Measurements from ENCODE around the gene TAB3.
A peak's percentile ranks its signal among the peaks of the same experiment; 100 is the strongest.

The TAB3 gene, protein sequence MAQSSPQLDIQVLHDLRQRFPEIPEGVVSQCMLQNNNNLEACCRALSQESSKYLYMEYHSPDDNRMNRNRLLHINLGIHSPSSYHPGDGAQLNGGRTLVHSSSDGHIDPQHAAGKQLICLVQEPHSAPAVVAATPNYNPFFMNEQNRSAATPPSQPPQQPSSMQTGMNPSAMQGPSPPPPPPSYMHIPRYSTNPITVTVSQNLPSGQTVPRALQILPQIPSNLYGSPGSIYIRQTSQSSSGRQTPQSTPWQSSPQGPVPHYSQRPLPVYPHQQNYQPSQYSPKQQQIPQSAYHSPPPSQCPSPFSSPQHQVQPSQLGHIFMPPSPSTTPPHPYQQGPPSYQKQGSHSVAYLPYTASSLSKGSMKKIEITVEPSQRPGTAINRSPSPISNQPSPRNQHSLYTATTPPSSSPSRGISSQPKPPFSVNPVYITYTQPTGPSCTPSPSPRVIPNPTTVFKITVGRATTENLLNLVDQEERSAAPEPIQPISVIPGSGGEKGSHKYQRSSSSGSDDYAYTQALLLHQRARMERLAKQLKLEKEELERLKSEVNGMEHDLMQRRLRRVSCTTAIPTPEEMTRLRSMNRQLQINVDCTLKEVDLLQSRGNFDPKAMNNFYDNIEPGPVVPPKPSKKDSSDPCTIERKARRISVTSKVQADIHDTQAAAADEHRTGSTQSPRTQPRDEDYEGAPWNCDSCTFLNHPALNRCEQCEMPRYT

DNA sequence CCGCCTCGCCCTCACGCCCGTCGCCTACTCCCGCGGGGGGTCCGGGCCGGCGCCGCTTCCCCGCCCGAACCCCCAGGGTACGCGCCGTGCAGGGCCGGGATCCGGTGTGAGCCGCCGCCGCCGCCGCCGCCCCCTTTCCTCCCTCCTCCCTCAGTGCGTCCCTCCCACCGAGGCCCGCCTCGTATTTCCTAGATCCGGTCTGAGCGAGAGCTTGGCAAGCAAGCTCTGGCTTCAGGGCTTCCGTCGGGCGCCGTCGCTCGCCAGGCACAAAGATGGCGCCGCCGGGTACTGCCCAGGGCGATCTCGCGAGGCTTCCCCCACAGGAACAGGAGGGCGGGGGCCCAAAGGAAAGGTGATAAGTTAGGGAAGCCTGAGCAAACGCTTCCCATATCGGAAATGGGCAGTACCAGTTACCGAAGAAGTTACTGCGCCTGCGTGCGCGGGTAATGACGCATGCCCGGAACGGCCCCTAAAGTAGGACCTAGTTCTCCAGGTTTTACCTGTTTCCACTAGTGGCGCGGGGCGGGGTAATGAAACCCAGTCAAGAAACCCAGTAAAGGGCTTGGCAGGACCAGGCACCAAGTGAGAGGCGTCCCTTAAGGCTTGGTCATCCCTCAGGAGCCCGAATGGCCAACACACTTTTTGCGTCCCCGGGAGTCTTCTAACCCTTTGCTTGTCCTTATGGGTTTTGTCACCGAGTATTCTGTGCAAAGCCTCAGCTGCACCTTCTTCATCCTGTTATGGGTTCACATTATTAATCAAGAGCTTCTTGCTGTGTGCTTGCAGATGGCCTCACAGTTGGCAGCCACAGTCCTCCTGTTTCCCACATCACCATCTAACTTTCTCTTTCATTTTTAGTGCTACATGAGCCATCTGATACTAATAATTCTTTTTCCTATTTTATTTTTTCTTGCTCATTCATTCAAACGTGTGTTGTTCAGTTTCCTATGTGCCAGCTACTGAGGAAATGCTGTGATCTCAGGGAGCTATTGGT lies at the start of gene TAB3:
Gene TAB3 (minus strand): TSS at position 108 of the 994 bp plus-strand sequence. CDS start 29,666 bp downstream, outside the sequence.
- peak; percentile 83 to 87 for DNase-seq (ENCODE audit: low read depth in 2 of 2)

DNA sequence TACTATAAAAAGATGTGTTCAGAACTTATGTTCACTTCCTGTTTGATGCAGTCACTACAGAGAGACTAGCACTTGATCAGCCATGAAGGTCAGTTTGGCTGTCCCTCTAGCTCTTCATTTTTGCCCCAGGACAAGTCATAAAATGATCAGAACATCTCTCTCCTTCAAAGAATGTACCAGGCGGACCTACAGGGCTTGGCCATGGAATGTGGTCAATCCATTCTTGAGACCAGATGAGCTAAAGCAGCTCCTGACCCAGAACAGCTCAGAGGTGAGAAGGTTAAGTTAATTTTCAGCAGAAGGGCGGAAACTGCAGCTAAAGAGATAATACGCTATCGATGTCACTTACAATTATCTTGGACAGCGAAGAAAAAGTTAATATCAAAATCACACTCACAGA lies 49.2 kb upstream of the TAB3 start:
- no peak for DNase-seq (ENCODE audit: low read depth in 2 of 2)

DNA sequence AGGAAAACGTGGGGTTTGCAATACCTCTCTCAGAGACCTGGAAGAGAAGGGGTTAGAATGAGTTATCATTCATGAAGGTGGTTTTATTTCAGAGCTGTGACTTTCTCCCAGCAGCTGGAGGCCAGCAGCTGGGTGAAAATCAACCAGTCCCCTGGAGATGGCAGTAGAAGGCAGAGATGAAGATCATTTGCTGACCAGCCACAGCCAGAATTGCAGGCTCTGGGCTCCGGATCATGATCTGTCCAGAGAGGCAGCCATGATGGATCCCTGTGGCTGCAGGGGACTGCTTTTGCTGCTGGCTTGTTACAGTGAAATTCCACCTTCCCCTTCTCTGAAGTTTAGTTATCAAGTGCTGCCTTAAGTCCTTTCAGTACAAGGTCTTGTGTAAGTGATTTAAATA lies 46.9 kb upstream of the TAB3 start:
- no peak for DNase-seq (ENCODE audit: low read depth in 2 of 2)

DNA sequence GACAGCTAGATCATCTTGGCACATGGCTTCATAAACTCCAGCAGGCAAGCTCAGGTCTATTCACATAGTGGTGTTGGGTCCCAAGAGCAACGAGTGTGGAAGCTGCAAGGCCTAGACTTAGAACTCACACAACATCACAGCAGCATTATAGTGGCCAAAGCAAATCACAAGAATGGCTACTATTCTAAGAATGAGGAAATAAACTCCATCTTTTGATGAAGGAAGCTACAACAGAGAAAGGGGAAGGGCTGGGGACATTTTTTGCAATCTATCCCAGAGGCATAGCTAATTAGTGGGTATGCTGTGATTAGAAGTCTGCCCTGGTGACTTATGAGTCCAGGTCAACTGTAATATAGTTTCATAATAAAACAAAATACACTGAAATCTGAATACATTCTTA lies 42.9 kb upstream of the TAB3 start:
- DNase-seq (ENCODE audit: low read depth in 2 of 2) = no peak

DNA sequence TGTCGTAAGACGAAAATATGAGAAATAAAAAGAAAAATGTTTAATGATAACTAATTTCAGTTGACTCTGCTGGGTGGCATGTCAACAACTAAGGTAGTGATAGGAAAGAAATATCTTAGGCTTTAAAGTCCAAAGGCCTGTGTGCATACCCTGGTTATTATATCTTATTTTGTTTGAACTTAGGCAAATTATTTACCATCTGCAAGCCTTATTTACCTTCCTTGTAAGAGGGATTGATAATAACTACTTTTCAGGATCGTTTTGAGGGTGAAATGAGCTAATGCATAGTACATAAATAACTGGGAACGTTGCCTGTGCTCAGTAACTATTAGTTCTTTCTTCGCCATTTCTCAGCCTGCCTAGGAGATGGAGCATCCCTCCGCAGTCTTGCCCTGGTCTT lies 41.6 kb upstream of the TAB3 start:
- no peak for DNase-seq (ENCODE audit: low read depth in 2 of 2)

DNA sequence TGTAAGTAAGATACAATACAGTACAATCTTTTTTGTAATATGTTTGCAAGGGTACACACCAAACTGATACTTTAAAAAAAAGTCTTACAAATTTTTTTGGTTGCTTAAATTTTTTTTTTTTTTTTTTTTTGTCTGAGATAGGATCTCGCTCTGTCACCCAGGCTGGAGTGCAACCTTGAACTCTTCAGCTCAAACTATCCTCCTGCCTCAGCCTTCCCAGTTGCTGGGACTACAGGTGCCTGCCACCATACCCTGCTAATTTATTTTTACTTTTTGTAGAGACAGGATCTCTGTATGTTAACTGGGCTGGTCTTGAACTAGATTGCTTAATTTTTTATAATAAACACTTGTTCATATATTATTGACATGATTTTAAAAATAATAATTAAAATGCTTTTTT lies 41.1 kb upstream of the TAB3 start:
- DNase-seq (ENCODE audit: low read depth in 2 of 2) = no peak

DNA sequence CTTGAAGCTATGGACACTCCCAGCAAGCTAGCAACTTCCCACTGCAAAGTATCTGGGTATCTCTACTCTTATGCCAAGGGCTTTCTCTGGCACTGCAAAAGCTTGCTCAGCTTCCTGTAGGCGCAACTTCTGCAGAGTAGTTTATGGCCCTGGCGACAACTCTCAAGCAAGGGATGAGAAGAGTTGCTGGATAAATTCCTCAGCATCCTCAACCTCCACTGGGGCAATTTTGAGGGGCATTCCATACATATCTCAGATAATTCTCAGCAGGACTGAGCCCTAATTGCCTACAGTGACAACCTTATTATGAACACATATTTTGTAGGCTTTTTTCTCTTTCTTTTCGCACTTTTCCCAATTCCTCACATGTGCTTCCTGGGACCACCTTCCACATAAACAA lies 31.2 kb upstream of the TAB3 start:
- DNase-seq (ENCODE audit: low read depth in 2 of 2) = no peak

DNA sequence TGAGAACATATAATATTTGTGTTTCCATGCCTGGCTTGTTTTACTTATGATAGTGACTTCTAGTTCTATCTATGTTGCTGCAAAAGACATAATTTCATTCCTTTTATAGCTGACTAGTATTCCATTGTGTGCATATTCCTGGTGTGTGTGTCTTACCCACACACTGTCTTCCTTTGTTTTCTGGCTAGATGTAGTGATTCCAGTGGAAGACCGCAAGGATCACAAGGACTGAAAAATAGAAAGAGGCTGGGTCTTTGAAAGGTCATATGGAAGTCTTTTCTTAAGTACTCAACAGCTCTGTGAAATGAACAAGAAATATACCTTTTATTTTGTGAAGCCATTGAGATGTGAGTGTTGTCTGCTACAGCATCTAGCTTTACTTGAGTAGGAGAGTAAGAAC lies 29.4 kb upstream of the TAB3 start:
- no peak for DNase-seq (ENCODE audit: low read depth in 2 of 2)

DNA sequence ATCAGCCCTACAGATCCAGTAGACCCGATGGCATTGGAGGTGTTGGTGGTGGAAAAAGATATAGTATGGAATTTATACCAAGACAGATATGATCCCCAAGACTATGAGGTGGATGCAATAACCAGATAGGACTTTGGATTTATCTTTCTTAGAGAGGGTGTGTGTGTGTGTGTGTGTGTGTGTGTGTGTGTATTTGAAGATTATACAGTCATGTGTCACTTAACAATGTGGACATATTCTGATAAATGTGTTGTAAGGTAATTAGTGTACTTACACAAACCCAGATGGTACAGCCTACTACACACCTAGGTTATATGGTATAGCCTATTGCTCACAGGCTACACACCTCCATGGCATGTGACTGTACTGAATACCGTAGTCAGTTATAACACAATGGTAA lies 24.4 kb upstream of the TAB3 start:
- no peak for DNase-seq (ENCODE audit: low read depth in 2 of 2)

DNA sequence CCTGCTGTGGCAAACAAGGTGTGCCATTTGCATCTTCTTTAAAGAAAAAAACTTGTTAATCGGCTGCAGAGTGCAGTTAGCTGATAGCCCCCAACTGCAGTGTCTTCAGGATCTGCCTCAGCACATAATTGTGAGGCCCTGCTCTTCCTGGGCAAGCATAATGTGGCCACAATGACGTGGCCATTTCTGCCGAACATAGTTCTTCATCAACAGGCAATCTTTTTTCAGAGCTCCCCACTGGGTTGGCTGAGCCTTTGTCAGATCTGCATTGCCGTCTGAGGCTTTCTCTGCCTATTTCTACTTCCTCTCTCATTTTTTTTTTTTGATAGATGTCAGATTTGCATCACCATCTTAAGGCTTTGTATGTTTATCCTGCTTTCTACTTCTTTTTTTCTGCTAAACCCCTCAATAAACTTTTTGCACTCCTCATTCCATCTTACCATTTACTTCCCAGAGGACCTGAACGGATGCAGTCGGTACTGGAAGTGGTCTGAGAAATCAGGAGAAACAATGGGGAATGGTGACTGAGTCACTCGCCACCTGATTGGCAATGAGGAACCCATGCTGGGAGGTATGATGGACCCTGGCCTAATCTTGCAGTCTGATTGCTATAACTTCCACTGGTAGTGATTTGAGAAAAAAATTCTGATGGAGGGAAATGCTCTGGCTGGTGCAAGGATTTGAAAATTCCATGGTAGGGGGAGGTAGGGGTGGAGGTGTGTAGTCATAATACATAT lies 21.2 kb upstream of the TAB3 start:
- no peak for DNase-seq (ENCODE audit: low read depth in 2 of 2)

DNA sequence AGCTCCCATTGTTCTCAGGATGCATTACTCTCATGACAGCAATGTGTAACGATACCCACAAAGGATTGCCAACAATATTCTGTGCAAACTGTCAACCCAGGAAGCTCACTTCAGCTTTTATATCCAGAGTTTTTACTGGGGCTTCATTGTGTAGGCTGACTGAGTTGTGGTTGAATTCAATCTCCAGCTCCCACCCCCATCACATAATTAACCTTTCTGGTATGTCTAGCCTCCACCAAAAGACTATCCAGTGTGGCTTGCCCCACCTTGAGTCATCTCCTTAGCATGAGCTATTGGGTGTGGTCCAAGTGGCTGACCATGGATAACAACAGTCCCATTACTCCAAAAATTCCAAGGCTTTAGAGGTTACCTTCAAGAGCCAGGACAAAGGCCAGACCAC lies 17.7 kb upstream of the TAB3 start:
- no peak for DNase-seq (ENCODE audit: low read depth in 2 of 2)

DNA sequence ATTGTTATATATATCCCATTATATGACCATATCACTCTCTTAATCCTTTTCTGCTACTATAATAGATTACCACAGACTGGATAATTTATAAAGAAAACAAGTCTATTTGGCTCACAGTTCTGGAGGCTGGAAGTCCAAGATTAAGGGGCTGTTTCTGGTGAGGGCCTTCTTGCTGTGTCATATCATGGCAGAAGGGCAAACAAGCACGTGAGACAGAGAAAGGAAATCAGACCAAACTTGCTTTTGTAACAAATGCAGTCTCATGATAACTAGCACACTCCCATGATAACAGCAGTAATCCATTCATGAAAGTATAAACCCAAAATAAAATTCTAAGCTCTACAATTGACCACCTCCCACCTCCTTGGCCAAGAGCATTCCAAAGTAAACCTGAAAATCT lies 16.3 kb upstream of the TAB3 start:
- DNase-seq (ENCODE audit: low read depth in 2 of 2) = no peak

DNA sequence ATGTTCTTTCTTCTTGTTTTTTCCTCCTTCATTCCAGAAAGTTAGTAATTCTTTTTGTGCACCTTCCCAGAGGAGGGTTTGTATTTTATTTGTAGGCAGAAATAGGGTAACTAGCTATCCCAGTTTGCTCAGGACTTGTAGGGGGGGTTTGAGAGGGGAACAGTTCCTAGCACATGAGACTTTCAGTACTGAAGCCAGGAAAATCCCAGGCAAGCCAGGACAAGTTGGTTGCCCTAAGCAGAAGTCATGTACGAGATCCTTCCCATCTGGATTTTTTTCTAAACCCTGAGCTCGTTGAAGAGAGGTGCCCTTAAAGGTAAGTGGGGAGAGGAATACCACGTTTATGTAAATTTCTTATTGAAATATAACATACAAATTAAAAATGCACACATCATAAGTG lies 15.6 kb upstream of the TAB3 start:
- DNase-seq (ENCODE audit: low read depth in 2 of 2) = no peak

DNA sequence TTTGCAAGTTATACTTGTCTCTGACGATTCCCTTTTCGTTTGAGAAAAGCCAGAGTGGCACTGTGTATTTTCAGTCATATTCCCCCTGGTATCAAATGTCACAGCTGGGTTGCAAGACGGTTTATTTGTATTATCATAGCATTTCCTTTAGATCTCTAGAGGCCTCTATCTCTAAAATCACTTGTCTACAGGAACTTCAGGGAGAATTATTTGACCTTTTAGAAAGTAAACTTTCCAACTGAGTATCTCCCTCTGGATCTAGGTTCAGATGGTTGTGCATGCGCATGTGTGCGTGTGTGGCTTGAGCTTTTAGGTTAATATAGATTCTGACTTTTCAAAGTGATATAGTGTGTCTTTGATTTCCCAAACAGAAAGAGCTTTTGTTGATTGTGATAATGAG lies 15.1 kb upstream of the TAB3 start:
- DNase-seq (ENCODE audit: low read depth in 2 of 2) = no peak

DNA sequence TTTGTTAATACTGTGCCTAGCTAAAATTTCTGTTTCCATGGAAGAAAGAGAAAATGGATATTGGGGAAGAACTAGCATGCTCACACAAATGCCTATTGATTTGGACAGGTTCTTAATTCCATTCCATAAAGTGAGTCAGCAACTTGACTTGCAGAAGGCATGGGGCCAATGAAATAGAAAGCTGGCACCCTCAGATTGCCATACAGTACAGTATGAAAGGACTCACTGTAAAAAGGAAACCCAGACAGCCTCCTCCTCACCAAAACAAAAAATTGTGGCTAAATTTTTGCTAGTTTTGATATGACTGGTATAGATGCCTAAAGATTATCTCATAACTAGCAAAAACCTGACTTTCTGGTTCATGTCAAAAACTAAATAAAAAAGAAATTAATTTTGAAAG lies 11.2 kb upstream of the TAB3 start:
- DNase-seq (ENCODE audit: low read depth in 2 of 2) = no peak

DNA sequence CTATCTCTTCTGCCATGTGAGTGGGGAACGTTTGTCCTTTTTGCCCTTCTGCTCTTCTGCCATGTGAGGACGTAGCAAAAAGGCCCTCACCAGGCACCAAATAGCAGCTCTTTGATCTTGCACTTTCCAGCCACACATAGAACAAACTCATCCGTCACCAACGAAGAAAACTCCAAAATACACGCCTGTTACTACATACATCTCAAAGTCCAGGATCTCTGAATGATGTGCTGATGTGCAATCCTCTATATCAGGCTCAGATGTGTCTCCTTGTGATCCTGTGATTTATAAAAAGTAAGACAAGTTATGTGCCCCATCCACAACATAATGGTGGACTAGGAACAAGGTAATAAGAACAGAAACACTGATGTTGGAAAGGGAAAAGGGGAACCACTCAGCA lies 9.8 kb upstream of the TAB3 start:
- no peak for DNase-seq (ENCODE audit: low read depth in 2 of 2)

DNA sequence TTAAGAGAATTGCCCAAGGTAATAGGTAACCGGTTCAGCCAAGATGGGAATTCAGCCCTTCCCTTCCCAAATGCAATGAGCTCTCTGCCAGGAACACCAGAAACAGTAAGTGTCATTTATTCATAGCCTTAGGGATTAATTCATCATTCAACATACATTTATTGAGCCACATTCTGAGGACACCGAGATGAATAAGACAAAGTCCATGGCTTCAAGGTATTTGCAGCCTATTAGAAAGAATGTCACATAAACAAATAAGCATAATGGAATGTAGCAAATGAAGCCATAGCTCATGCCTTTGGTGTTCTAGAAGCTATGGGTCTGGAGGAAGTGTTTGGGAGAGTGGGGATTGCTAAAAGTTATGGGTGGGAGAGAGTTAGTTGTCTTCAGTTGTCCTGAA lies 6.3 kb upstream of the TAB3 start:
- DNase-seq (ENCODE audit: low read depth in 2 of 2) = no peak

DNA sequence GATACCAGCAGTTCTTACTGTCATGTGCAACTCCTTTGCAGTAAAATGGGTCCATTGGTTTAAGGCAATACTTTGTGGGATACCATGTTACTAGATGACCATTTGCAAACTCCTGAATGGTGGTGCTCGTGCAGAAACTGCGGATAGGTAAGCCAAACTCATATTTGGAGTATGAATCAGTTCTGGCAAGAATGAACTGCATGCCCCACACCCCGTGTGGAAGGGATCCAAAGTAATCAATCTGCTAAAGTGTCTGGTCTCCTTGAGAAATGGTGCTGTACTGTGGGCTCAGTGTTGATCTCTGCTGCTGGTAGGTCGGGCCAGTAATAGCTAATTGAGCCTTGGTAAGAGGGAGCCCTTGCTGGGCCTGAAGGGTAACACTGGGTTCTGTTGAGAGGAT lies 4.2 kb upstream of the TAB3 start:
- no peak for DNase-seq (ENCODE audit: low read depth in 2 of 2)

DNA sequence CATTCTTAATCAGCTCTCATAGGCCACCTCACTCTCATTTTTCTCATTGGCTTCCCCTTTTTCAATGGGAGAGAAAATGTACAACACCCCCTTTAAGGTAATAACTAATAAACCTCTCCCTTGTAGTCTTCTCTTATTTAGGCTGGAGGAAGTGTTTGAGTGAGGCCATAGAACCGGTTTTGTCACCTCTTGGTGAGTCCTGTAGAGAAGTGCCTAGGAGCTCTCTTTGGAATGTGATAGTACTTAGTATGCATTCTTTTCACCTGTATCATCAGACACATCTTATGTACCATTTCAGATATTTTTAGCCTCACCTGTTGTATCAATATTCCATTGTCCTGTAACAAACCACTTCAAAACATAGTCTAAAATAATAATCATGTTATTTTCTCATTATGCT lies 3.5 kb upstream of the TAB3 start:
- no peak for DNase-seq (ENCODE audit: low read depth in 2 of 2)

DNA sequence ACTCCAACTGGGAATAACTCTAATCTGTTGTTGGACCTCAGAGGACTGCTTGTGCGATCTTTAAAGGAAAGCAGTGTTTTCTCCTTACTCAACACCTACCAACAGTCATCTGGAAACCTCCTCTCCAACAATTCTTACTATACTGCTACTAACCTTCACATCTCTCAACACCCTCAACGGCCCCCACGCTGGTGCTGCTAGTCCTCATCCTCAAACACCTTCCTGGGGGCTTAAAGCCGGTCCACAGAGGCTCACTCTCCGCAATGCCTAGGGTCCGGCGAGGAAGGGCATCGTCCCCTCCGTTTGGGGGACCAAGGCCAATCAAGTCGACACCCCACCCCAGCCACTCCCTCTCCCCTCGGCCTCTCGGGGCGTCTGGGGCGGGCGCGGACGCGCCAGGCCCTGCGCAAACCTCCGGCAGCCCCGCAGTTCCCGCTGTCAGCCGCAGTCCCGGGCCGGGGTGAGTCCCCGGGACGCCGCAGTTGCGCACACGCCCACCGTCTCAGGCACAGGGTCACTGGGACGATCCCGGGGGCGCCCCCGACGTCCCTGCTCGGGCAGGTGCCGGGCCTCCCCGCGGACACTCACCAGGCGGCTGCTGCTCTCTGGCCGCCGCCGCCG lies 418 bp downstream of the TAB3 start:
- no peak for DNase-seq (ENCODE audit: low read depth in 2 of 2)

DNA sequence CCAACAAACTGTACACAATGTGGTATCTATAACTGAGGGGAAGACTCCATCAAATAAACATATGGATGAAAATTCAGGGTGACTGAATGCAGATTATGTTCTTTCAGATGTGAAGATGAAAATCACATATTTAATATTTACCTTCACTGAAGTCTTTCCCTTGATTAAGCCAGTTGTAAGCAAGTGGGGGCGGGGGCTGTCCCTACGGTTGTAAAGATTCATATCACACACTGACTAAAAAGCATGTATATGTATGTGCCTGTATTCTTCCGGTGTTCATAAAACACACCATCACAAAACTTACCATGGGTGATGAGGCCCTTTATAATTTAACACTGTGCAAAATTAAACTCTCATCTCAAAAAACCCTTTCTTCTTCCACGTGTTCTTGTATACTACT lies 1.3 kb downstream of the TAB3 start:
- peak in 1 of 2 donors; percentile 28 for DNase-seq (ENCODE audit: low read depth in 2 of 2)

All from stimulated activated CD8-positive, alpha-beta memory T cell treated with anti-CD3 and anti-CD28 coated beads, Interleukin-15, amount 100 ng/mL, for 4 hours (primary cell).